SJSA1 (cell line): ENCODE results near the gene LCN6. TPM values are rescaled to one million over a fixed set of nuclear protein-coding genes. Genes with fewer than 3 reads are reported as not detected.

Experiments
- DNase-seq, 2 experiments: peaks; one replicate each; pipeline ENCODE4 v3.0.0-alpha.2; 2015 to 2020; ENCODE audit warnings: low spot score in 2 of 2, low read depth in 1 of 2
- H3K27ac ChIP-seq: fragments of 250-450 bp; sonication (Bioruptor Pico); 2 replicates; pipeline ENCODE4 v1.5.1; 2020; ENCODE audit warnings: mild to moderate bottlenecking, moderate library complexity
- H3K27me3 ChIP-seq: fragments of 250-450 bp; sonication (Bioruptor Pico); replicated peaks from 2 replicates; pipeline ENCODE4 v1.5.1; 2020; ENCODE audit warnings: mild to moderate bottlenecking, moderate library complexity
- H3K36me3 ChIP-seq: fragments of 250-450 bp; sonication (Bioruptor Pico); 2 replicates; pipeline ENCODE4 v1.5.1; 2020; ENCODE audit warnings: mild to moderate bottlenecking
- H3K4me1 ChIP-seq: fragments of 250-450 bp; sonication (Bioruptor Pico); replicated peaks from 2 replicates; pipeline ENCODE4 v1.6.1; 2021; ENCODE audit warnings: mild to moderate bottlenecking
- H3K4me3 ChIP-seq: fragments of 250-450 bp; sonication (Bioruptor Pico); 2 replicates; pipeline ENCODE4 v1.5.1; 2020; ENCODE audit warnings: mild to moderate bottlenecking
- H3K9me3 ChIP-seq: fragments of 250-450 bp; sonication (Bioruptor Pico); replicated peaks from 2 replicates; pipeline ENCODE4 v1.5.1; 2020; ENCODE audit warnings: mild to moderate bottlenecking
- total RNA-seq: library from RNA; depleted of rRNA; stranded (reverse); fragments of >200 nt; shearing (Covaris generic); gene quantifications from 2 replicates; pipeline ENCODE4 v1.2.3, GENCODE V29; 2014

Gene LCN6
- total RNA-seq, 1 experiment from 2014 or later = not detected

DNA sequence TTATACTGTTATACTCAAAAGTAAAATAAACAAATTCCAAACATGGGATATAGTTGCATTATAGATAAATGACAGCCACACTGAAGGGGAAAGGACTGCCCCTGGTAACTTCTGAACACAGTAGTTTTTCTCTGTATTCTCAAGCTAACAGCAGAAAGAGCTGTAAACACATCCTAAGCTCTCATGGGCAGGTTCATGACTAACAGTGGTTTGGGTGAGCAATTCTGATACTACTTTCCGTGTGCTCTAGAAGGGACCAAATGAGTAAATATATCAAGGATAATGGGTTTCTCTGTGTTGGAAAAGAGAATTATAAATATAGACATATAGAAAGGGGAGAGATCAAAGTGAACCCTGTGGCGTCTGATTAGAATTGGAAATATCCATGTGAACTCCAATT lies 2.2 kb upstream of the LCN6 start:
- Histone ChIP-seq H3K9me3 (peaks cover 6% of the 10 kb centered on the region; the same call in 1 of the 2 replicates), H3K27ac (no peak overlapping the region), H3K4me1 (no peaks in the 10 kb centered on the region), H3K36me3 (no peaks in the 10 kb centered on the region), H3K27me3 (peaks cover 14% of the 10 kb centered on the region), H3K4me3 (no peak overlapping the region)
- DNase-seq = no peak

DNA sequence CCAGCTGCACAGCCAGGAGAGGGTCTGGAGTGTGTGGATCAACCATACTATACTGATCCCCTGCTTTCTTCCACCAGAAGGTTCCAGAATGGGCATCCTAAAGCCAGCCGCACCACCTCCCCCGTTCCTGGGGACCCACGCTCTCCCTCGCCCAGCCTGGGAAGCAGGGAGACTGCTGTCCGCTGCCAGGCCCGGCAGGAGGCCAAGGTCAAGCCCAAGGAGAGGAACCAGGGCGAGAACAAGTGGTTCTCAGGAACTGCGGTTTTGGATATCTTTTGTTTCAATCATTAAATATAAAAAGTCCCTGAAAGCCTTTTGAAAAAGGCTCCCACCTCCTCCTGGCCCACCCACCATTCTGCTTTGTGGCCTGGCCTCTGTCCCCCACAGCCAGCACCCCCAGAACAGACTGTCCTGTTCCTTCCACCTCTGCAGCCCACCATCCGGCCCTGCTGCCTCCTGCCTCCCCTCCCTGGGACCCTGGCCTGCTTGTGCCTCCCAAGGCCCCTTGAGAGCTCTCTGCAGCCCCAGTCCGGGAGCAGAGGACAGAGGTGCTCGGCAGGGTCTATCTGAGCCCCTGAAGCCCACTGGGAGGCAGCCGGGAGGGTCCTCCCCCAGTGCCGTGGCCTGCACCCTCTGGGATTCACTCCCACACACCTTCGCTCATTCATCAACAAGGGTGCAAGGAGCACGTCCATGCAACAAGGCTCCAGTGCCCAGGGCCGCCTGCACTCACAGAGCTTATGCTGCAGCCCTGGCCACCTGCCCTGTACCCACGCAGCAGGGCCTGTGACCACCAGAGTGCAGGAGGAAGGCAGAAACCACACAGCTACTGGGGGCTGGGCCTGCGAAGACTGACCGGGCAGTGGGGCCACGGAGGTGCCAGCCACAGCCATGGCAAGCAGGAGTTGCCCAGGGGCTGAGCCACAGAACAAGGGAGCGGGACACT lies 614 bp upstream of the LCN6 start:
- Histone ChIP-seq H3K27ac (no peak overlapping the region), H3K4me1 (no peaks in the 10 kb centered on the region)

DNA sequence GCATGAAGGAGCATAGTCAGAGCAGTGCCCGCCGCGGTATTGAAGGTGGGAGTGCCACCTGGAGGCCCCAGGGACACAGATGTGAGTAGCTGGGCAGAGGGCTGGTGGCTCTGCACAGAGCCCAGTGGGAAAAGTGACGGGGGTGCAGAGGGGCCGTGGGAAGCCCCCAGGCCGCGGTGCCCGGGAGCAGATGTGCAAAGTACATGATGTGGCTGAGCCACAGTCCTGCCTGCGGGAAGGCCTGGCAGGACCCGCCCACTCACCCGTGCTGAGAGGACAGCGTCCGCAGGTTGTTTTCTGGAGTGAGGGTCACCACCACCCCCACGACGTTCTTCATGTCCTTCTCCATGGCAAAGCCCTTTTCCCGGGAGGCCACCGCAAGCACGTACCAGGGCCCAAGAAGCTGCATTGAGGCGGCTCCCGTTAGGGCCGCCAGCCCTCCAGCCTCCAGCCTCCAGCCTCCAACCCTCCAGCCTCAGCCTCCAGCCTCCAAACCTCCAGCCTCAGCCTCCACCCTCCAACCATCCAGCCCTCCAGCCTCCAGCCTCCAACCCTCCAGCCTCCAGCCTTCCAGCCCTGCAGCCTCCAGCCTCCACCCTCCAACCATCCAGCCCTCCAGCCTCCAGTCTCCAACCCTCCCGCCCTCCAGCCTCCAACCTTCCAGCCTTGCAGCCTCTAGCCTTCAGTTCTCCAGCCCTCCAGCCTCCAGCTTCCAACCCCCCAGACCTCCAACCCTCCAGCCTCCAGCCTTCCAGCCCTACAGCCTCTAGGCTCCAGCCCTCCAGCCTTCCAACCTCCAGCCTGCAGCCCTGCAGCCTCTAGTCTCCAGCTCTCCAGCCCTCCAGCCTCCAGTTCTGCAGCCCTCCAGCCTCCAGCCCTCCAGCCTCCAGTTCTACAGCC lies 914 bp downstream of the LCN6 start:
- Histone ChIP-seq H3K4me3 (no peak overlapping the region), H3K27me3 (peaks cover 34% of the 10 kb centered on the region), H3K9me3 (peaks cover 6% of the 10 kb centered on the region; the same call in 1 of the 2 replicates), H3K36me3 (no peaks in the 10 kb centered on the region), H3K4me1 (no peaks in the 10 kb centered on the region), H3K27ac (no peak overlapping the region)
- no peak for DNase-seq

More for the DNA sequence above, 614 bp upstream of the LCN6 start:
- Histone ChIP-seq H3K27me3 (peaks cover 19% of the 10 kb centered on the region), H3K4me3 (no peak overlapping the region), H3K9me3 (peaks cover 6% of the 10 kb centered on the region; the same call in 1 of the 2 replicates), H3K36me3 (no peaks in the 10 kb centered on the region)
- no peak for DNase-seq

DNA sequence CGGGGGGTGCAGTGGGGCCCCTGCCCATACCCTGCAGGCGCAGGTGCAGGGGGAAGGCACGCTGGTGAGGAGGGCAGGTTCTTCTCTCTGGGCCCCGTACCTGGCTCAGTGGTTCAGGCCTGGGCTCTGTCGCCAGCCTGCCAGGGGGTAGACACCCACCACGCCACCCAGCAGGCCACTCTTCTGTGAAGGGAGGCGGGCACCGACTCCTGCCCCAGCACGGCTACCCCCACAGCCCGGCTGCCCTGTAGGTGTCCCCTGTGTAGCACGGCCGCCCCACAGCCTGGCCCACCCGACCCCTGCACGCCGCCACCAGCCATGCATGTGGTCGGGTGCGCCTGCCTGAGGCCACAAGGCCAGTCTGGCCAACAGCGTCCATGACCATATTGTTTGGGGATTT lies 1.7 kb downstream of the LCN6 start:
- Histone ChIP-seq H3K9me3 (peaks cover 2% of the 10 kb centered on the region; the same call in 1 of the 2 replicates), H3K27ac (no peak overlapping the region), H3K4me1 (no peaks in the 10 kb centered on the region), H3K36me3 (no peaks in the 10 kb centered on the region), H3K27me3 (peaks cover 41% of the 10 kb centered on the region), H3K4me3 (no peak overlapping the region)
- DNase-seq = no peak

DNA sequence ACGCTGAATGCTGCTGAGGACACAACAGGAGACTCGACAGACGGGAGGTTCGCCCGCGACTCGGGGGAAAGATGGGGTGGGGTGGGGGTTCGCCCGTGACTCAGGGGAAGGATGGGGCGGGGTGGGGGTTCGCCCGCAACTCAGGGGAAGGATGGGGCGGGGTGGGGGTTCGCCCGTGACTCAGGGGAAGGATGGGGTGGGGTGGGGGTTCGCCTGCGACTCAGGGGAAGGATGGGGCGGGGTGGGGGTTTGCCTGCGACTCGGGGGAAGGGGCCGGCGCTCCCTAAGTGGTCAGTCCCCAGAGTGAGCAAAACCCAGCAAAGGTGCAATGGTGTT lies 2.2 kb downstream of the LCN6 start:
- Histone ChIP-seq H3K4me3 (no peak overlapping the region), H3K9me3 (no peaks in the 10 kb centered on the region), H3K36me3 (no peaks in the 10 kb centered on the region), H3K27me3 (peaks cover 46% of the 10 kb centered on the region), H3K27ac (no peak overlapping the region), H3K4me1 (no peaks in the 10 kb centered on the region)
- no peak for DNase-seq

DNA sequence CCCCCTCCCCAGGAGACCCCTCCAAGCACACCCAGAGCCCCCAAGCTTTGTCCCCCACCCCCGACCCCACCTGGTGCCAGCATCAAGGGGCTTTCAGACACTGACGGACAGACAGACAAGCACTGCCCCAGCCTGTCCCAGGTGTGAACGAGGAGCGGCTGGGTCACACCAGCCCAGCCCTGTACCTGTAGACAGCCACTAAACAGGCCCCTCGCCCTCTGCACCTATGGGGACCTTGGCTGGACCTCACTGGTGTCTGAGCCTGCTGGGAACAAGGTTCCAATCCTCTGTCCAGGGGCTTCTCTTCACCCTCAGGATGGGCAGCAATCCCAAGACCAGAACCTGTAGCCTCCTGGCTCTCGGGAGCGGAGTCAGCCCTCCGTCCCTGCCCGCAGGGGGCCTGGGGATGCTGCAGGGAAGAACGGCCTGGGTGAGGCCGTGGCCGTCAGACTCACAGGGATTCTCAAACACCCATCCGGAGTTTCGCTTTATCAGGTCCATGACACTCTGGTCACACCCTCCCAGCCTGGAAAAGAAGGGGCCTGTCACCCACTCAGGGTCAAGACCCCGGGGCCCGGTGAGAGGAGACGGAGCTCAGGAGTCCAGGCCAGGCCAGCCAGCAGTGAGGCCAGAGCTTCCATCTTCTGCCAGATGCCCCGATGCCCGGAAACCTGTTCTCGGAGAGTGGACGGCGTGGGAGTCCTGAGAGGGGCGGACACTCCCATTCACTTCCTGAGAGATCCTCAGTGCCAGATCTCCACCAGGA lies 2.8 kb downstream of the LCN6 start:
- no peaks in the 10 kb centered on the region for H3K36me3 ChIP-seq

DNA sequence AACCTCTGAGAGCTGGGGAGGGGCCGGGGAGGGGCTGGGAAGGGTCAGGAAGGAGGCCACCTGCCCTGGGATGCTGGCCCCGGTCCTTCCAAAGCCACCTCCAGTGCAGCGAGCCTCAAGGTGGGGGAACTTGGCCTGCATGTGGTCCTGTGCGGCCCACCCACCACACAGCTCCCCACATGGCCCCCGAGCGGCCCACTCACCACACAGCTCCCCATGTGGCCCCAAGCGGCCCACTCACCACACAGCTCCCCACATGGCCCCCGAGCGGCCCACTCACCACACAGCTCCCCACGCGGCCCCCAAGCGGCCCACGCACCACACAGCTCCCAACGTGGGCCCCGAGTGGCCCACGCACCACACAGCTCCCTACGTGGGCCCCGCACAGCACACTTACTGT lies 3.6 kb downstream of the LCN6 start:
- Histone ChIP-seq H3K4me1 (no peaks in the 10 kb centered on the region), H3K27me3 (peaks cover 59% of the 10 kb centered on the region)

More for the DNA sequence above, 2.8 kb downstream of the LCN6 start:
- H3K27ac ChIP-seq = no peak overlapping the region
- peaks cover 52% of the 10 kb centered on the region for H3K27me3 ChIP-seq
- H3K4me3 ChIP-seq = no peak overlapping the region
- no peak for DNase-seq
- no peaks in the 10 kb centered on the region for H3K4me1 ChIP-seq
- no peaks in the 10 kb centered on the region for H3K9me3 ChIP-seq

DNA sequence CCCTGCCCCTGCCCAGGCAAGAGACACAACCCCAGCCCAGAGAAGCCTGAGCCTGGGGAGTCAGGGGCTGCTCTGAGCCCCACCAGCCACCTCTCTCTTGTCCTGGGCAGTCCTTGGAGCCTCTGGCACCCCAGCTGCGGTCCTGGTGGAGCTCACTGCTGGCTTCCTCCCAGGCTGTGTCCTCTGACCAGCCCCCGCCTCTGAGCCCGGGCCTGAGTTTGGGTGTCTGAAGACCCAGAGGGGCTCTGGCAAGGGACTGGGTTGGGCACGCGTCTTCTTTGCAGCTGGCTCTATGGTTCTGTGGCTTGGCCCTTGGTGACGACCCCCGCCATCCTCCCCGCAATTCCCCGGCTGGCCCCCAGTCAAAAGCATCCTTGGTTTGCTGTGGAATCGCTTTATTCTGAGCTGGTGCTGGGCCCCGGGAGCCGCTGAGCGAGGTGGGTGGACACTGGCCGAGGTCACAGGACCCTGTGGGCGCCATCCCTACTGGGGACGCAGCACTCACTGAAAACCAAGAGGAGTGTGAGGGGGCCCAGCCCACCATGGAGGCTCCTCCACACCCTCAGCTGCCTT lies 4.6 kb downstream of the LCN6 start:
- H3K27ac ChIP-seq = no peak overlapping the region
- H3K27me3 ChIP-seq = peaks cover 69% of the 10 kb centered on the region
- no peaks in the 10 kb centered on the region for H3K36me3 ChIP-seq
- no peak for DNase-seq
- H3K4me3 ChIP-seq = no peak overlapping the region
- no peaks in the 10 kb centered on the region for H3K9me3 ChIP-seq
- H3K4me1 ChIP-seq = no peaks in the 10 kb centered on the region

More for the DNA sequence above, 3.6 kb downstream of the LCN6 start:
- no peaks in the 10 kb centered on the region for H3K36me3 ChIP-seq
- DNase-seq = no peak
- no peak overlapping the region for H3K27ac ChIP-seq
- no peak overlapping the region for H3K4me3 ChIP-seq
- H3K9me3 ChIP-seq = no peaks in the 10 kb centered on the region

DNA sequence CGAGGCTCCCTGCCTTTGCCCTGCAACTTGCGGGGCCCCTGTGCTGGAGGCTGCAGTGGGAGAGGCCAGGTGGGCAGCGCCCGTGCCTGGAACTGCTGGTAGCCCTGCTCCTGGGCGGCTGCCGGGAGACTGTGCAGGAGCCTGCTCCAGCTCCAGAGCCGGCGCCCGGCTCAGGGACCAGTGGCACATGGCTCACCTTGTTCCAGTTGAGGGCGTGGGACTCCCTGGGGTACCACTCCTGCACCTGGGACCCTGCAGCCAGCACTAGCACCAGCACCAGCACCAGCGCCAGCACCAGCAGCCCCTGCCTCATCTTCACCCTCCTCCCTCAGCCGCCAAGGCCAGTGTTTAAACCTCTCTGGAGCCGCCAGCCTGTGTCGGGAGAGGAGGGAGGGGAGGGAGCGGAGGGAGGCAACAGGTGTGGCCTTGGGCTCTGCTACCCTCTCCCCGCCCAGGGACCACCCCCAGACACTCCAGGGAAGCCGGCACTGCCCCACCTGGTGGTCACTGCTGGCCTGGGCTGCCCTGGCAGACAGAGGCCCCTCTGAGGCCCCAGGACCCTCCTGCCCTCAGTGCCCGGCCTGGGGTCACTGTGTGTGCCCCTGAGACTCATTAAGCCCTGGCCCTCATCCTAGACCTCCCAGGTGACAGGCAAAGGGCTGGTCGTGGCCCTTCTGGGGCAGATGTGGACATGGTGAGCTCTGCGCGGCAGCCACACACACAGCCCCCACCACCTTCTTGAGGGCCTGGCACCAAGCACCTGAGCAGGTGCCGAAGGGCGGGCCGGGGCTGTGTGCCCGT lies 5.5 kb downstream of the LCN6 start, which contains the start of gene LCN10:
Gene LCN10 (minus strand): TSS at position 350 of the 801 bp plus-strand sequence. CDS start 37 bp downstream, at position 313.
- no peaks in the 10 kb centered on the region for H3K9me3 ChIP-seq
- no peak within 1 kb of the TSS for H3K27ac ChIP-seq
- DNase-seq = no peak
- peaks cover 74% of the 10 kb centered on the region for H3K27me3 ChIP-seq
- H3K4me3 ChIP-seq = no peak within 1 kb of the TSS
- no peaks in the 10 kb centered on the region for H3K4me1 ChIP-seq
- H3K36me3 ChIP-seq = no peaks in the 10 kb centered on the region

DNA sequence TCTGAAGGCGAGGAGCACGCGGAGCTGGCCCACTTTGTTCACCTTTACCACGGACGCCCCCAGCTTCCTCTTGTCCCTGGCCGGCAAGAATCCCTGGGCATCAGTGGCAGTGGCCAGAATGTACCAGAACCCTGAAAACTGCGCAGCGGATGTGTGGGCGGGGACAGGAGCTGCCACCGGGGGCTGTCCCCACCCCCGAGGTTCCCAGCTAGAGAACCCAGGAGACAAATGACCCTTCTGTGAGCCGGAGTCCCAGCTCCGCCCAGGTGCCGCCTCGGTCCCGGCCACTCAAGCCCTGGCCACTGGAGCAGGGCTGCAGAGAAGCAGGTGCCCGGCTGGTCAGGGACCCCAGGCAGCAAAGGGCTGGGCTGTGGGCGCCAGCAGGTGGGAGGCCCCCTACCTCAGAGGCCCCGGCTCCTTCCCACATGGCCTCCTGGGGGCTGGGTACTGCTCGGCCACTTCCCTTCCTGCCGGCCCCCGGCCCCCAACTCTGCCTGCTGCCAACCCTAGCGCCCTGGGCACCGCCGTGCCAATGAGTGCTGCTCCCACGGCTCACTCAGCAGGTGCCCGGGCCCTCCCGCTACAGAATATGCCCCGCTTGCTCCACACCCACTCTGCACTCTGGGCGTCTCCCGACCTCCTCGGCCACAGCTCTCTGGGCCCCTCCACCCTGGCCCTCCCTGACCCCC lies 6.3 kb downstream of the LCN6 start:
- Histone ChIP-seq H3K4me1 (no peaks in the 10 kb centered on the region), H3K27ac (no peak overlapping the region), H3K27me3 (peaks cover 74% of the 10 kb centered on the region), H3K4me3 (no peak overlapping the region), H3K9me3 (no peaks in the 10 kb centered on the region), H3K36me3 (no peaks in the 10 kb centered on the region)
- no peak for DNase-seq

DNA sequence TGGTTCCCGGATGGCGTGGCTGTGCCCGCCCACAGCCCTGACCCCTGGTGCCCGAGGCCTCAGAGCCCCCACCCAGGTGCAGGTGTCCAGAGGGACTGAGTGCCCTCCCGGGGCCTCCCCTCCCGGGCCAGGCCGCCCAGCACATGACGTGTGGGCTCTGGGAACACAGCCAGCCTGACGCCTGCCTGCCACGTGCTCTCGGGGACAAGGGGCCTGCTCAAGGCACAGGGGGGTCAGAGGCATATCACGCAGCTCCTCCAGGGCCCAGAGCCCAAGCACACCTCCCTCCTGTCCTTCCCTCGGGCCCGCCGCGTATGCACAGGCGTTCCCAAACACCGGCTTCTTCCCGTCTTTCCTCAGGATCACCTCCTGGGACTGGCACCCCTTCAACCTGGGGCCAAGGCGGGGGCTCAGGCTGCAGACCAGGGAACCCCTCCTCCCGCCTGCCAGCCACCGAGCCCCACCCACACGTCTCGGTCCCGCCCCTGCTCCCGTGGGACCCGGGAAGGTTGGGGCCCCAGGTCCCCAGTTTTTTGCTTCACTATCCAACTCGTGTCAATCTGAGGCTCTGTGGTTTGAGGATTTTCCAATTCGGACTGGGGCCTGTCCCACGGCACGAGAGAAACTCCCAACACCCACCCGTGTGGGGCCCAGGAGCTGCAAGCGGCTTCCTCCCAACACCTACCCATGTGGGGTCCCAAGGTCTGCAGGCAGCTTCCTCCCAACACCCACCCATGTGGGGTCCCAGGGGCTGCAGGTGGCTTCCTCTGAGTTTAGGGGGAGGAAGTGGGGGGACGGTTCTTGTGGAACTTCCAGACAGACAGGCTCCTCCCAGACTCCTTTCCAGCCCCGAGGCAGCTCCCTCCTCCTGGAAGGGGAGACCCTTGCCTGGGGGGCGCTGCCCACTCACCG lies 7.1 kb downstream of the LCN6 start:
- Histone ChIP-seq H3K27ac (no peak overlapping the region), H3K36me3 (no peaks in the 10 kb centered on the region), H3K4me3 (no peak overlapping the region), H3K9me3 (no peaks in the 10 kb centered on the region), H3K4me1 (no peaks in the 10 kb centered on the region), H3K27me3 (peaks cover 67% of the 10 kb centered on the region)
- DNase-seq = no peak
